OCI-LY7 (cell line): Measurements from ENCODE around the gene C4orf36. TPM values are rescaled to one million over a fixed set of nuclear protein-coding genes. Genes with fewer than 3 reads are reported as not detected.

Experiments used
- BruUV-seq: library from RNA; stranded (reverse); fragments of 400-500 nt; replicated peaks from 2 replicates; lab custom pipeline; 2021; lab: Mats Ljungman, UMichigan
- CTCF ChIA-PET: fragments of 300-600 bp; sonication (Branson Sonifier 250); formaldehyde crosslinking; loops from one replicate; lab custom pipeline; 2022; ENCODE audit warnings: antibody characterized with exemption; ENCODE audit not compliant: unreplicated experiment; lab: Charles Lee
- POLR2A ChIA-PET: fragments of 300-600 bp; sonication (Branson Sonifier 250); formaldehyde crosslinking; loops from one replicate; lab custom pipeline; 2022; ENCODE audit warnings: antibody characterized with exemption; lab: Charles Lee
- DNase-seq: peaks from one replicate; pipeline ENCODE4 v3.0.0-alpha.2; 2015; ENCODE audit warnings: low spot score
- H2AFZ ChIP-seq: fragments of 200-600 bp; sonication (generic), shearing (Covaris generic); 2 replicates; pipeline ENCODE4 v1.6.1; 2014; ENCODE audit warnings: mild to moderate bottlenecking, antibody characterized with exemption, low read length, moderate library complexity
- H3K27ac ChIP-seq: fragments of 200-600 bp; sonication (generic); 2 replicates; pipeline ENCODE4 v1.5.1; 2014; ENCODE audit warnings: mixed run types, low read depth, mild to moderate bottlenecking, moderate library complexity, low read length, inconsistent platforms; ENCODE audit not compliant: poor library complexity, severe bottlenecking
- H3K36me3 ChIP-seq: fragments of 200-600 bp; sonication (generic); 2 replicates; pipeline ENCODE4 v1.6.1; 2014; ENCODE audit warnings: mild to moderate bottlenecking, antibody characterized with exemption, low read length, moderate library complexity, mixed read lengths; ENCODE audit not compliant: insufficient read depth
- H3K4me1 ChIP-seq: fragments of 200-600 bp; sonication (generic); 2 replicates; pipeline ENCODE4 v1.5.1; 2014; ENCODE audit warnings: mild to moderate bottlenecking, low read length; ENCODE audit not compliant: insufficient read depth, poor library complexity, severe bottlenecking
- H3K4me2 ChIP-seq: fragments of 200-600 bp; sonication (generic); 2 replicates; pipeline ENCODE4 v1.6.1; 2014; ENCODE audit warnings: mild to moderate bottlenecking, low read length
- H3K4me3 ChIP-seq: fragments of 200-600 bp; sonication (generic); 2 replicates; pipeline ENCODE4 v1.5.1; 2014; ENCODE audit warnings: mild to moderate bottlenecking, low read depth, low read length; ENCODE audit not compliant: poor library complexity, severe bottlenecking
- H3K79me2 ChIP-seq: fragments of 200-600 bp; sonication (generic); 2 replicates; pipeline ENCODE4 v1.6.1; 2016; ENCODE audit warnings: low read depth, mild to moderate bottlenecking, low read length, moderate library complexity, mixed read lengths; ENCODE audit not compliant: insufficient read depth
- H3K9me2 ChIP-seq: fragments of 200-600 bp; sonication (generic); 2 replicates; pipeline ENCODE4 v1.6.1; 2016; ENCODE audit warnings: mild to moderate bottlenecking, low read length, mixed read lengths; ENCODE audit not compliant: insufficient read depth
- H3K9me3 ChIP-seq: fragments of 200-600 bp; sonication (generic); 2 replicates; pipeline ENCODE4 v1.6.1; 2014; ENCODE audit warnings: mild to moderate bottlenecking, mixed run types, low read length, mixed read lengths
- H4K20me1 ChIP-seq: fragments of 200-600 bp; sonication (generic); 2 replicates; pipeline ENCODE4 v1.6.1; 2014; ENCODE audit warnings: mild to moderate bottlenecking, antibody characterized with exemption, low read length, moderate library complexity, mixed read lengths; ENCODE audit not compliant: insufficient read depth
- CTCF ChIP-seq: fragments of 200-600 bp; sonication (generic); conservative IDR thresholded peaks from 2 replicates; pipeline ENCODE4 v1.5.1; 2014; ENCODE audit warnings: mild to moderate bottlenecking, antibody characterized with exemption, low read length, moderate library complexity, mixed read lengths
- EZH2phosphoT487 ChIP-seq: fragments of 200-600 bp; sonication (generic); IDR thresholded peaks from 2 replicates; pipeline ENCODE4 v1.6.1; 2018; ENCODE audit warnings: low read depth, borderline replicate concordance, mild to moderate bottlenecking, mixed run types, antibody characterized with exemption, low read length, moderate library complexity, mixed read lengths
- intact Hi-C: fragments of 100-400 bp; cut with micrococcal nuclease; formaldehyde crosslinking; loops from one replicate; pipeline ENCODE4 v1.10.0; 2022; ENCODE audit not compliant: unreplicated experiment
- total RNA-seq, 2 experiments: library from RNA; depleted of rRNA in 1 of 2; stranded (reverse); fragments of >200 nt in 1 of 2; shearing (Covaris generic) in 1 of 2; gene quantifications; 2 replicates each; pipeline ENCODE4 v1.2.3, GENCODE V29; 2014 to 2022

C4orf36 gene
- total RNA-seq, 2 experiments from 2014 or later = 1.4 TPM; not detected in 1

GRCh38 chr4:86917212-86918039 lies 25.2 kb upstream of the C4orf36 start:
- Histone ChIP-seq H3K4me2 (no peak overlapping the region), H3K4me1 (peaks cover 3% of the 10 kb centered on the region), H3K9me2 (no peaks in the 10 kb centered on the region), H3K9me3 (no peaks in the 10 kb centered on the region), H2AFZ (no peak overlapping the region), H4K20me1 (no peaks in the 10 kb centered on the region), H3K4me3 (no peak overlapping the region), H3K27ac (no peak overlapping the region), H3K36me3 (0 out of 2 replicates have a peak, but pooled peaks cover 5% of the 10 kb centered on the region), H3K79me2 (no peaks in the 10 kb centered on the region; the same call in 1 of the 2 replicates)
- CTCF ChIA-PET = no interaction called here
- intact Hi-C loops = no loop called here
- BruUV-seq = no TSS peak
- POLR2A ChIA-PET = interaction anchor here (0.6 to 0.7 kb wide), 4 partner anchors 9 to 1418 kb away, joined by 3 to 4 read pairs (median 4); no protein-coding TSS in a partner anchor
- TF ChIP-seq CTCF (no peak), EZH2phosphoT487 (no peak)
- DNase-seq = no peak

GRCh38 chr4:86916392-86916791 lies 24.2 kb upstream of the C4orf36 start:
- no TSS peak for BruUV-seq
- no peak overlapping the region for H3K4me2 ChIP-seq
- no peaks in the 10 kb centered on the region for H3K9me2 ChIP-seq
- intact Hi-C loops = no loop called here
- no peaks in the 10 kb centered on the region for H3K79me2 ChIP-seq
- no peaks in the 10 kb centered on the region for H4K20me1 ChIP-seq
- H3K27ac ChIP-seq = no peak overlapping the region
- ChIA-PET POLR2A (interaction anchor here (0.6 to 0.7 kb wide), 4 partner anchors 8 to 374 kb away, joined by 3 to 4 read pairs (median 4); no protein-coding TSS in a partner anchor), CTCF (no interaction called here)
- no peaks in the 10 kb centered on the region for H3K4me1 ChIP-seq
- no peaks in the 10 kb centered on the region for H3K9me3 ChIP-seq
- TF ChIP-seq CTCF (no peak), EZH2phosphoT487 (no peak)
- no peak overlapping the region for H2AFZ ChIP-seq
- no peak overlapping the region for H3K4me3 ChIP-seq
- no peak for DNase-seq
- H3K36me3 ChIP-seq = 0 out of 2 replicates have a peak, but pooled peaks cover 5% of the 10 kb centered on the region
